ENCODE measurements around the gene IER5L. TPM values are rescaled to one million over a fixed set of nuclear protein-coding genes. Genes with fewer than 3 reads are reported as not detected.

The IER5L gene
- total and polyA plus RNA-seq, 9 of the 15 experiments (the other 6 are each of a cell fraction or from before 2014, with no cell fraction given), result 0.14 to 11.9 (median 0.52) TPM

- TF ChIP-seq ZBTB5 (IDR thresholded peaks at IDR 0.05) (no peak), BRF1 (IDR thresholded peaks at IDR 0.05; ENCODE audit: borderline replicate concordance, extremely low read depth, insufficient read length) (no peak), TAF9B (IDR thresholded peaks at IDR 0.05; ENCODE audit: partially characterized antibody) (no peak), IRF9 (tag; IDR thresholded peaks at IDR 0.05) (no peak), ZNF316 (IDR thresholded peaks at IDR 0.05) (no peak), NUFIP1 (IDR thresholded peaks at IDR 0.05; ENCODE audit: partially characterized antibody) (no peak)
These were observed 23.1 kb downstream of the IER5L start (continued) for GRCh38 chr9:129154866-129155477.

GRCh38 chr9:129151469-129151868 lies 26.6 kb downstream of the IER5L start:
- Histone ChIP-seq H3K9me1 (ENCODE audit: control insufficient read depth, insufficient read depth, low read length) (no peaks in the 10 kb centered on the region), H3K36me3 (ENCODE audit: control insufficient read depth, insufficient read depth, low read length) (peaks cover 16% of the 10 kb centered on the region; the same call in 1 of the 3 replicates), H3K27me3 (ENCODE audit: control insufficient read depth in 2 of 2, insufficient read depth in 2 of 2, low read length in 2 of 2) (no peaks in the 10 kb centered on the region), H3K27ac (ENCODE audit: extremely low read depth, low read depth, low read length) (no peak overlapping the region), H4K20me1 (replicated peaks; ENCODE audit: control insufficient read depth, insufficient read depth, low read length) (no peaks in the 10 kb centered on the region), H3K9me3 (replicated peaks; ENCODE audit: control insufficient read depth, insufficient read depth, low read depth, low read length) (no peaks in the 10 kb centered on the region), H3K4me1 (replicated peaks in 1 of 2; ENCODE audit: control insufficient read depth in 2 of 2, insufficient read depth in 2 of 2, low read length in 2 of 2) (peaks cover 0 to 22% of the 10 kb centered on the region in 2 experiments; a peak in 1 of 5 replicates), H3K79me2 (ENCODE audit: control insufficient read depth, insufficient read depth, low read length) (no peaks in the 10 kb centered on the region), H3K4me3 (no peak overlapping the region), H3K9ac (ENCODE audit: insufficient read depth in 1 of 2, low read depth in 2 of 2, low read length in 2 of 2) (no peak overlapping the region), H3K4me2 (ENCODE audit: insufficient read depth, low read length) (no peak overlapping the region), H2AFZ (ENCODE audit: low read depth, low read length) (no peak overlapping the region)
- BruUV-seq (replicated peaks), result no TSS peak
- ATAC-seq, result no peak
- TF ChIP-seq GTF2A2 (tag; IDR thresholded peaks at IDR 0.05), result no peak
- TF ChIP-seq ZNF695 (CRISPR knock-in tag; IDR thresholded peaks at IDR 0.05), result no peak
- TF ChIP-seq ETV5 (CRISPR knock-in tag; IDR thresholded peaks at IDR 0.05; ENCODE audit: low read depth), result no peak
- no peak for TF ChIP-seq ZNF57 (CRISPR knock-in tag; IDR thresholded peaks at IDR 0.05)
- TF ChIP-seq ZFPM2 (CRISPR knock-in tag; IDR thresholded peaks at IDR 0.05), result no peak
- no peak for TF ChIP-seq SIN3A (IDR thresholded peaks at IDR 0.05; ENCODE audit: borderline replicate concordance in 2 of 2, control insufficient read depth in 1 of 2, low read depth in 2 of 2, low read length in 2 of 2)
- DNase-seq (ENCODE audit: extremely low read depth in 1 of 4, low spot score in 3 of 4), result no peak
- WGBS (ENCODE audit: insufficient coverage, low coverage, missing lambda C conversion rate), result 88% methylated on average over 15 of the region's 15 CpGs
- intact Hi-C loops (cut with micrococcal nuclease) (no loop called here), in situ Hi-C loops (cut with MboI) (no loop called here)
- POLR2A ChIA-PET, result interaction anchor here (0.7 to 2.0 kb wide), 4 partner anchors 10 to 227 kb away, joined by 3 to 7 read pairs (median 4); no protein-coding TSS in a partner anchor
- CTCF ChIA-PET (ENCODE audit: low intra/inter-chr PET ratio), result no interaction called here
- no peak for FAIRE-seq

Data from K562 (cell line).